GM12878 (cell line): Measurements from ENCODE around the gene PPP6R2. TPM values are rescaled to one million over a fixed set of nuclear protein-coding genes. Genes with fewer than 3 reads are reported as not detected.

Source experiments
- BCLAF1 ChIP-seq: fragments of 450-650 bp; IDR thresholded peaks from 2 replicates; pipeline ENCODE4 v1.6.1; 2017; ENCODE audit warnings: antibody characterized with exemption, mild to moderate bottlenecking, moderate library complexity
- E4F1 ChIP-seq: fragments of 450-650 bp; IDR thresholded peaks from 2 replicates; pipeline ENCODE4 v1.6.1; 2018; ENCODE audit warnings: borderline replicate concordance, mild to moderate bottlenecking; ENCODE audit not compliant: partially characterized antibody
- EZH2 ChIP-seq: IDR thresholded peaks from 2 replicates; pipeline ENCODE4 v1.6.1; 2012; ENCODE audit warnings: low read depth, mild to moderate bottlenecking, control low read depth, inconsistent platforms, low read length, borderline replicate concordance; ENCODE audit not compliant: control insufficient read depth
- KLF5 ChIP-seq: fragments of 450-650 bp; IDR thresholded peaks from 2 replicates; pipeline ENCODE4 v1.6.1; 2014; ENCODE audit warnings: mild to moderate bottlenecking; ENCODE audit not compliant: partially characterized antibody
- PAX5 ChIP-seq: IDR thresholded peaks from 2 replicates; pipeline ENCODE4 v1.6.1; 2011; ENCODE audit warnings: low read depth, low read length, borderline replicate concordance
- TCF7 ChIP-seq: IDR thresholded peaks from 2 replicates; pipeline ENCODE4 v1.6.1; 2014; ENCODE audit warnings: antibody characterized with exemption, borderline replicate concordance
- YBX1 ChIP-seq: fragments of 450-650 bp; IDR thresholded peaks from 2 replicates; pipeline ENCODE4 v1.6.1; 2016; ENCODE audit warnings: antibody characterized with exemption
- polyA plus RNA-seq, 11 experiments: library from polyadenylated mRNA; depleted of rRNA in 4 of 11; unstranded in 6 of 11; stranded (reverse) in 5 of 11; fragments of >200 nt; fragmentation: Nextera tagmentation in 4 of 11; fragmentation: Illumina TruSeq in 1 of 11; extraction: Ambion mirVana in 4 of 11; extraction: Trizol in 1 of 11; gene quantifications; 1 replicate in 1 of 11; 2 replicates in 10 of 11; pipeline versions ENCODE4 v1.2.1 to v1.2.3, GENCODE V29; 2011 to 2016; ENCODE audit warnings: inconsistent platforms in 2 of 11, missing spikeins in 2 of 11, low read depth in 1 of 11
- total RNA-seq, 4 experiments: library from RNA; depleted of rRNA in 3 of 4; stranded (reverse); fragments of >200 nt in 3 of 4; fragmentation: Illumina TruSeq in 1 of 4; extraction: Trizol in 1 of 4; gene quantifications; 2 replicates each; pipeline versions ENCODE4 v1.2.1 to v1.2.3, GENCODE V29; 2013 to 2021
- TF ChIP-seq, protein P1 (sequence below): IDR thresholded peaks from 2 replicates; pipeline ENCODE4 v1.6.1; 2011; ENCODE audit warnings: borderline replicate concordance, low read depth, mild to moderate bottlenecking, moderate library complexity, mixed read lengths, low read length; ENCODE audit not compliant: insufficient read depth; ENCODE audit errors: extremely low read length

Gene PPP6R2
- total and polyA plus RNA-seq, 10 of the 15 experiments (the other 5 are each of a cell fraction or from before 2014, with no cell fraction given): 0.29 to 52.6 (median 25.4) TPM

DNA sequence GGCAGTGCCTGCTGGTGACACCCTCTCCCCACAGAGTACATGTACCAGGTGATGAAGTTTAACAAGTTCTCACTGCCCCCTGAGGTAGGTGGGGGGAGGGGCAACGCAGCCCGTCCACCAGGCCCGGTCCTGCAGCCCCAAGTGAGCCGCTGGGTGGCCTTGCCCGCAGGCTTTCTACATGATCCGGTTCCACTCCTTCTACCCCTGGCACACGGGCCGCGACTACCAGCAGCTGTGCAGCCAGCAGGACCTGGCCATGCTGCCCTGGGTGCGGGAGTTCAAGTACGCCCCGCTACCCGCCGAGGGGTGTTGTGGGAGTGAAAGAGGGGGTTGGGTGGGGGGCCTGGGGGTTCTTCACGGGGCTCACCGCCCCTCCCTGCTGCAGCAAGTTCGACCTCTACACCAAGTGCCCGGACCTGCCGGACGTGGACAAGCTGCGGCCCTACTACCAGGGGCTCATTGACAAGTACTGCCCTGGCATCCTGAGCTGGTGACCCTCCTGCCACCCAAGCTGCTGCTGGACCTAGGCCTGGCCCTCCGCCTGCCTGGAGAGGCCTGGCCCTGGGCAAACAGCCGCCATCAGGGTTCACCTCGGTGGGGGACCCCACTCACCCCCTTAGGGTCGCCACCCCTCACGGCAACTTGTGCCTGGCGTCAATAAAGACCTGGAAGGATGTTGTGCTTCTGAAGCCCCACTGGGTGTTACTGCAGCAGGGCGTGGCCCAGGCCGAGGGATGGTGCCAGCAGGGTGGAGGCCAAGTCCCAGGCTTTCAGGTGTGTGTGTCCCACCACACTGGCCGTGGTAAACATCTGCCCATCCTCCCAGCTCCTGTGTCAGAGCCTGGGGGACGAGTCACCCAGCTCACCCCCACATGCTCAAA, 146.5 kb downstream of the PPP6R2 start (continued):
- TF ChIP-seq BCLAF1 (no peak), YBX1 (no peak), E4F1 (no peak), PAX5 (no peak), EZH2 (no peak), TCF7 (no peak), KLF5 (no peak)
- TF ChIP-seq, protein P1, sequence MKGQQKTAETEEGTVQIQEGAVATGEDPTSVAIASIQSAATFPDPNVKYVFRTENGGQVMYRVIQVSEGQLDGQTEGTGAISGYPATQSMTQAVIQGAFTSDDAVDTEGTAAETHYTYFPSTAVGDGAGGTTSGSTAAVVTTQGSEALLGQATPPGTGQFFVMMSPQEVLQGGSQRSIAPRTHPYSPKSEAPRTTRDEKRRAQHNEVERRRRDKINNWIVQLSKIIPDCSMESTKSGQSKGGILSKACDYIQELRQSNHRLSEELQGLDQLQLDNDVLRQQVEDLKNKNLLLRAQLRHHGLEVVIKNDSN: no peak
